HL-60 (cell line): ENCODE data around the gene ORC5.

ENCODE experiments used
- DNase-seq, 2 experiments: peaks; one replicate each; pipeline ENCODE4 v3.0.0-alpha.2; 2010 to 2020; ENCODE audit warnings: low read depth in 1 of 2, low spot score in 1 of 2
- H3K27ac ChIP-seq: fragments of 250-450 bp; sonication (Bioruptor Pico); replicated peaks from 2 replicates; pipeline ENCODE4 v1.5.1; 2020; ENCODE audit warnings: mild to moderate bottlenecking, moderate library complexity
- H3K27me3 ChIP-seq: fragments of 250-450 bp; sonication (Bioruptor Pico); 2 replicates; pipeline ENCODE4 v1.5.1; 2021; ENCODE audit warnings: mild to moderate bottlenecking, moderate library complexity; ENCODE audit not compliant: insufficient read depth, poor library complexity, severe bottlenecking
- H3K4me3 ChIP-seq: replicated peaks from 2 replicates; pipeline ENCODE4 v1.5.1; 2011; ENCODE audit warnings: mild to moderate bottlenecking, control low read depth, low read length; ENCODE audit not compliant: insufficient read depth
- CTCF ChIP-seq: IDR thresholded peaks from one replicate; pipeline ENCODE4 v1.5.1; 2011; ENCODE audit warnings: low read length, control low read depth, inconsistent platforms; ENCODE audit not compliant: insufficient read depth
- GABPA ChIP-seq: IDR thresholded peaks from 2 replicates; pipeline ENCODE4 v1.6.1; 2012; ENCODE audit warnings: low read depth
- POLR2AphosphoS5 ChIP-seq: IDR thresholded peaks from 2 replicates; pipeline ENCODE4 v1.6.1; 2012; ENCODE audit warnings: low read depth
- REST ChIP-seq: IDR thresholded peaks from 2 replicates; pipeline ENCODE4 v1.6.1; 2012; ENCODE audit warnings: low read depth; ENCODE audit not compliant: insufficient replicate concordance
- SPI1 ChIP-seq: IDR thresholded peaks from 2 replicates; pipeline ENCODE4 v1.6.1; 2012; ENCODE audit warnings: low read depth, mild to moderate bottlenecking, borderline replicate concordance

The ORC5 gene

GRCh38 chr7:104124893-104125477, 82.8 kb downstream of the ORC5 start:
- no peak for DNase-seq
- Histone ChIP-seq H3K27ac (no peak overlapping the region), H3K4me3 (no peak overlapping the region), H3K27me3 (no peaks in the 10 kb centered on the region)
- no peak for TF ChIP-seq REST
- TF ChIP-seq GABPA = no peak
- no peak for TF ChIP-seq CTCF
- no peak for TF ChIP-seq POLR2AphosphoS5
- TF ChIP-seq SPI1 = no peak

- H3K27me3 ChIP-seq = no peaks in the 10 kb centered on the region
- H3K4me3 ChIP-seq = no peak overlapping the region
- no peak for TF ChIP-seq CTCF
- no peak for TF ChIP-seq GABPA
- TF ChIP-seq POLR2AphosphoS5 = no peak
- TF ChIP-seq SPI1 = no peak
- TF ChIP-seq REST = no peak
- no peak for DNase-seq
- H3K27ac ChIP-seq = no peak overlapping the region
Measured at GRCh38 chr7:104124469-104124868, 83.3 kb downstream of the ORC5 start.

GRCh38 chr7:104123786-104124185, 84.0 kb downstream of the ORC5 start:
- H3K4me3 ChIP-seq = no peak overlapping the region

More at GRCh38 chr7:104123786-104124185, 84.0 kb downstream of the ORC5 start:
- DNase-seq = no peak
- Histone ChIP-seq H3K27me3 (no peaks in the 10 kb centered on the region), H3K27ac (no peak overlapping the region)
- no peak for TF ChIP-seq GABPA
- TF ChIP-seq POLR2AphosphoS5 = no peak
- TF ChIP-seq SPI1 = no peak
- no peak for TF ChIP-seq CTCF
- no peak for TF ChIP-seq REST
